NCI-H1105 (cell line): ENCODE data around the gene SF3B5.
"Not testable (repeated sequence)": the region's sequence is repeated elsewhere in the genome, so short reads cannot be mapped to it uniquely, and the experiment has no call there.

Experiments
- DNase-seq: peaks from one replicate; lab custom pipeline; 2025; lab: John Stamatoyannopoulos, UW

The SF3B5 gene

GRCh38 chr6:144095134-144096002 is at the start of gene SF3B5:
TSS of gene SF3B5 (minus strand) at chr6:144095573. CDS start at chr6:144095497, 76 bp downstream.
- peak; percentile 100 for DNase-seq

- no peak for DNase-seq
Measured at GRCh38 chr6:144144996-144145395, 49.6 kb upstream of the SF3B5 start.

- no peak for DNase-seq
Measured at GRCh38 chr6:144143878-144144277, 48.5 kb upstream of the SF3B5 start.

- DNase-seq, result no peak
Measured at GRCh38 chr6:144143106-144143505, 47.7 kb upstream of the SF3B5 start.

- DNase-seq, result no peak
Measured at GRCh38 chr6:144141470-144141869, 46.1 kb upstream of the SF3B5 start.

GRCh38 chr6:144140867-144141266 is 45.5 kb upstream of the SF3B5 start:
- DNase-seq, result no peak

GRCh38 chr6:144139817-144140216 is 44.4 kb upstream of the SF3B5 start:
- no peak for DNase-seq

GRCh38 chr6:144138542-144138941 is 43.2 kb upstream of the SF3B5 start:
- no peak for DNase-seq

- DNase-seq, result no peak
Measured at GRCh38 chr6:144134737-144135136, 39.4 kb upstream of the SF3B5 start.

- no peak for DNase-seq
Measured at GRCh38 chr6:144134176-144134575, 38.8 kb upstream of the SF3B5 start.

GRCh38 chr6:144133225-144133821 is 38.0 kb upstream of the SF3B5 start:
- DNase-seq, result no peak

- DNase-seq, result not testable (repeated sequence)
Measured at GRCh38 chr6:144132167-144132690, 36.9 kb upstream of the SF3B5 start.

- no peak for DNase-seq
Measured at GRCh38 chr6:144131248-144131709, 35.9 kb upstream of the SF3B5 start.

GRCh38 chr6:144129469-144129868 is 34.1 kb upstream of the SF3B5 start:
- no peak for DNase-seq

- DNase-seq, result no peak
Measured at GRCh38 chr6:144127097-144127496, 31.7 kb upstream of the SF3B5 start.

GRCh38 chr6:144123836-144124235 is 28.5 kb upstream of the SF3B5 start:
- no peak for DNase-seq

- DNase-seq, result no peak
Measured at GRCh38 chr6:144123421-144123820, 28.0 kb upstream of the SF3B5 start.

GRCh38 chr6:144122861-144123260 is 27.5 kb upstream of the SF3B5 start:
- no peak for DNase-seq

GRCh38 chr6:144119376-144119775 is 24.0 kb upstream of the SF3B5 start:
- DNase-seq, result no peak

- DNase-seq, result no peak
Measured at GRCh38 chr6:144115219-144115618, 19.8 kb upstream of the SF3B5 start.

GRCh38 chr6:144113366-144113765 is 18.0 kb upstream of the SF3B5 start:
- DNase-seq, result no peak

- no peak for DNase-seq
Measured at GRCh38 chr6:144110210-144110609, 14.8 kb upstream of the SF3B5 start.

- DNase-seq, result no peak
Measured at GRCh38 chr6:144106206-144106605, 10.8 kb upstream of the SF3B5 start.
